Endothelial cell of umbilical vein (primary cell): Measurements from ENCODE around the gene DNAI7. TPM values are rescaled to one million over a fixed set of nuclear protein-coding genes. Genes with fewer than 3 reads are reported as not detected.

Experiments
- BruUV-seq: library from RNA; stranded (reverse); fragments of 400-500 nt; replicated peaks from 2 replicates; lab custom pipeline; 2021; lab: Mats Ljungman, UMichigan
- CTCF ChIA-PET: fragments of 300-600, 350-600 bp; sonication (Branson Sonifier 250); formaldehyde crosslinking; loops from one replicate; lab custom pipeline; 2021; ENCODE audit warnings: antibody characterized with exemption, inconsistent platforms; lab: Charles Lee
- POLR2A ChIA-PET: fragments of 300-600, 350-600 bp; sonication (Branson Sonifier 250); formaldehyde crosslinking; loops from one replicate; lab custom pipeline; 2021; ENCODE audit warnings: antibody characterized with exemption, inconsistent platforms; lab: Charles Lee
- DNase-seq: peaks from one replicate; pipeline ENCODE4 v3.0.0-alpha.2; 2011; ENCODE audit warnings: low read depth, low spot score
- FAIRE-seq: peaks from 2 replicates; lab custom pipeline; 2011; peaks lifted over from hg19 to GRCh38; lab: Jason Lieb, UNC
- H2AFZ ChIP-seq: 2 replicates; pipeline ENCODE4 v1.6.0; 2012; ENCODE audit warnings: low read depth, low read length, control low read depth, inconsistent platforms
- H3K27ac ChIP-seq: 2 replicates; pipeline ENCODE4 v1.5.1; 2011; ENCODE audit warnings: low read depth, mild to moderate bottlenecking, control low read depth, low read length, moderate library complexity; ENCODE audit not compliant: insufficient read depth
- H3K27me3 ChIP-seq, 2 experiments: 2 replicates each; pipeline versions ENCODE4 v1.6.0 to v1.6.1; 2011; ENCODE audit warnings: low read length in 2 of 2, mixed read lengths in 1 of 2; ENCODE audit not compliant: control insufficient read depth in 2 of 2, insufficient read depth in 2 of 2
- H3K36me3 ChIP-seq, 2 experiments: 2 replicates in 1 of 2; 3 replicates in 1 of 2; pipeline ENCODE4 v1.5.1; 2011; ENCODE audit warnings: low read length in 2 of 2, mild to moderate bottlenecking in 1 of 2, moderate library complexity in 1 of 2; ENCODE audit not compliant: control insufficient read depth in 2 of 2, insufficient read depth in 2 of 2; ENCODE audit errors: extremely low read depth in 1 of 2
- H3K4me1 ChIP-seq: 3 replicates; pipeline ENCODE4 v1.5.1; 2011; ENCODE audit warnings: mild to moderate bottlenecking, low read length; ENCODE audit not compliant: control insufficient read depth, insufficient read depth; ENCODE audit errors: extremely low read depth
- H3K4me2 ChIP-seq: 2 replicates; pipeline ENCODE4 v1.6.1; 2011; ENCODE audit warnings: low read length, control low read depth, mixed read lengths; ENCODE audit not compliant: insufficient read depth
- H3K4me3 ChIP-seq, 3 experiments: fragments of 200-600 bp in 1 of 3; sonication (generic), shearing (Covaris generic) in 1 of 3; replicated peaks in 1 of 3; 2 replicates each; pipeline ENCODE4 v1.5.1; 2011 to 2016; ENCODE audit warnings: control low read depth in 3 of 3, low read length in 3 of 3, mild to moderate bottlenecking in 2 of 3, inconsistent platforms in 1 of 3, low read depth in 1 of 3, moderate library complexity in 1 of 3; ENCODE audit not compliant: insufficient read depth in 1 of 3
- H3K79me2 ChIP-seq: 2 replicates; pipeline ENCODE4 v1.6.0; 2012; ENCODE audit warnings: low read length, inconsistent platforms; ENCODE audit not compliant: control insufficient read depth, insufficient read depth
- H3K9ac ChIP-seq: replicated peaks from 2 replicates; pipeline ENCODE3; 2011; ENCODE audit warnings: low read length, control low read depth; ENCODE audit not compliant: insufficient read depth; ENCODE audit errors: extremely low read depth
- H3K9me1 ChIP-seq: replicated peaks from 3 replicates; pipeline ENCODE4 v1.6.0; 2011; ENCODE audit warnings: mild to moderate bottlenecking, low read length; ENCODE audit not compliant: control insufficient read depth, insufficient read depth; ENCODE audit errors: extremely low read depth
- H3K9me3 ChIP-seq: replicated peaks from 2 replicates; pipeline ENCODE4 v1.5.1; 2012; ENCODE audit warnings: low read length, inconsistent platforms; ENCODE audit not compliant: control insufficient read depth, insufficient read depth
- H4K20me1 ChIP-seq: replicated peaks from 2 replicates; pipeline ENCODE3; 2011; ENCODE audit warnings: mild to moderate bottlenecking, low read length; ENCODE audit not compliant: control insufficient read depth, insufficient read depth; ENCODE audit errors: extremely low read depth
- CTCF ChIP-seq, 2 donors: IDR thresholded peaks; 1 replicate in 1 of 2; 2 replicates in 1 of 2; pipeline ENCODE4 v1.5.1; 2011; ENCODE audit warnings: low read length in 2 of 2, mild to moderate bottlenecking in 2 of 2, moderate library complexity in 2 of 2, control low read depth in 1 of 2, inconsistent platforms in 1 of 2, low read depth in 1 of 2; ENCODE audit not compliant: insufficient read depth in 1 of 2; ENCODE audit errors: extremely low read depth in 1 of 2
- EZH2 ChIP-seq: IDR thresholded peaks from 2 replicates; pipeline ENCODE4 v1.6.1; 2012; ENCODE audit warnings: borderline replicate concordance, low read depth, mild to moderate bottlenecking, moderate library complexity, low read length, inconsistent platforms; ENCODE audit not compliant: severe bottlenecking
- FOS ChIP-seq: IDR thresholded peaks from 2 replicates; pipeline ENCODE4 v1.6.1; 2011; ENCODE audit warnings: mild to moderate bottlenecking, low read length, moderate library complexity, borderline replicate concordance; ENCODE audit not compliant: insufficient read depth
- GATA2 ChIP-seq: IDR thresholded peaks from 2 replicates; pipeline ENCODE4 v1.7.0; 2011; ENCODE audit warnings: low read depth, mild to moderate bottlenecking, moderate library complexity, mixed read lengths, low read length; ENCODE audit not compliant: insufficient read length, insufficient read depth
- JUN ChIP-seq: IDR thresholded peaks from 2 replicates; pipeline ENCODE4 v1.6.1; 2011; ENCODE audit warnings: borderline replicate concordance, low read depth; ENCODE audit not compliant: insufficient read length, insufficient read depth
- MAX ChIP-seq: IDR thresholded peaks from 2 replicates; pipeline ENCODE4 v1.6.1; 2011; ENCODE audit not compliant: insufficient read depth, insufficient read length
- MYC ChIP-seq: IDR thresholded peaks from one replicate; pipeline ENCODE4 v1.6.1; 2011; ENCODE audit warnings: mild to moderate bottlenecking, low read depth, low read length
- POLR2A ChIP-seq: IDR thresholded peaks from 2 replicates; pipeline ENCODE4 v1.6.1; 2012; ENCODE audit warnings: low read depth, mild to moderate bottlenecking, control low read depth, low read length
- POLR2AphosphoS5 ChIP-seq: IDR thresholded peaks from 2 replicates; pipeline ENCODE4 v1.6.1; 2012; ENCODE audit warnings: low read depth, mild to moderate bottlenecking, control low read depth, low read length, moderate library complexity; ENCODE audit not compliant: insufficient read depth
- dilution Hi-C: fragments of 300-500 bp; cut with MboI; formaldehyde crosslinking; loops from one replicate; pipeline ENCODE4 v1.15.0; 2019; ENCODE audit warnings: low sequenced_read_pairs; ENCODE audit not compliant: extremely low pct_ligation_motif_present
- intact Hi-C: fragments of 100-400 bp; cut with micrococcal nuclease; formaldehyde crosslinking; loops from one replicate; pipeline ENCODE4 v1.10.0; 2022
- polyA plus RNA-seq, 4 experiments: library from polyadenylated mRNA; depleted of rRNA in 3 of 4; stranded (reverse) in 3 of 4; unstranded in 1 of 4; fragments of >200 nt; gene quantifications; 2 replicates each; pipeline versions ENCODE4 v1.2.1 to v1.2.3, GENCODE V29; 2011 to 2012; ENCODE audit warnings: missing spikeins in 1 of 4
- total RNA-seq: library from RNA; stranded (reverse); gene quantifications from 2 replicates; pipeline ENCODE4 v1.2.3, GENCODE V29; 2021

DNAI7 gene
- total and polyA plus RNA-seq, 2 donors (not counting 3 experiments of a cell fraction or from before 2014, with no cell fraction given): not detected

DNA sequence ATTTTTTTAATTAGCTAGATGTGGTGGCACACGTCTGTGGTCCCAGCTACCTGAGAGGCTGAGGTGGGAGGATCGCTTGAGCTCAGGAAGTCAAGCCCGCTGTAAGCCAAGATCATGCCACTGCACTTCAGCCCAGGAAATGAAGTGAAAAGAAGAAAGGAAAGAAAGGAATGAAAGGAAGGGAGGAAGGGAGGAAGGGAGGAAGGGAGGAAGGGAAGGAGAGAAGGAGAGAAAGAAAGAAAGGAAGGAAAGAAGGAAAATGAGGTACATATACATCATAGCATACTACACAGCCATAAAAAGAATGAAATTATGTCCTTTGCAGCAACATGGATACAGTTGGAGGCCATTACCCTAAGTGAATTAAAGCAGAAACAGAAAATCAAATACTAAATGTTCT is 12.2 kb downstream of the DNAI7 start:
- dilution Hi-C loops: no loop called here
- H3K79me2 ChIP-seq: no peaks in the 10 kb centered on the region
- ChIA-PET POLR2A (no interaction called here), CTCF (no interaction called here)
- H4K20me1 ChIP-seq: no peaks in the 10 kb centered on the region
- H3K9me3 ChIP-seq: no peaks in the 10 kb centered on the region
- DNase-seq (no peak), FAIRE-seq (no peak)
- no peak overlapping the region for H2AFZ ChIP-seq
- H3K4me3 ChIP-seq: no peak overlapping the region
- no peak overlapping the region for H3K4me2 ChIP-seq
- H3K27me3 ChIP-seq: peaks cover 2 to 12% of the 10 kb centered on the region in 2 experiments
- no peak for TF ChIP-seq POLR2A
- no peak for TF ChIP-seq POLR2AphosphoS5
- no peak for TF ChIP-seq GATA2
- TF ChIP-seq MAX: no peak
- TF ChIP-seq EZH2: no peak
- TF ChIP-seq CTCF (IDR thresholded peaks at IDR 0.05; ENCODE audit: extremely low read depth in 1 of 2, insufficient read depth in 1 of 2, low read depth in 1 of 2, low read length in 2 of 2): no peak
- no peak for TF ChIP-seq JUN
- TF ChIP-seq MYC: no peak
- no peak for TF ChIP-seq FOS
- H3K36me3 ChIP-seq: no peaks in the 10 kb centered on the region
- intact Hi-C loops: no loop called here
- no peak overlapping the region for H3K27ac ChIP-seq
- no peaks in the 10 kb centered on the region for H3K4me1 ChIP-seq
- BruUV-seq: no TSS peak
- H3K9ac ChIP-seq: no peak overlapping the region
- H3K9me1 ChIP-seq: no peaks in the 10 kb centered on the region
